ENCODE measurements around the gene DDOST. TPM values are rescaled to one million over a fixed set of nuclear protein-coding genes. Genes with fewer than 3 reads are reported as not detected.
"Not testable (repeated sequence)": the region's sequence is repeated elsewhere in the genome, so short reads cannot be mapped to it uniquely, and the experiment has no call there.

The DDOST gene
- total RNA-seq, 1 donor from 2014 or later, result 148 TPM

GRCh38 chr1:20610970-20611369 lies 50.2 kb downstream of the DDOST start:
- Histone ChIP-seq H3K27ac (no peak overlapping the region), H3K4me3 (no peak overlapping the region), H3K27me3 (ENCODE audit: low read depth) (peaks cover 3% of the 10 kb centered on the region), H3K4me1 (no peaks in the 10 kb centered on the region), H3K9me3 (no peaks in the 10 kb centered on the region), H3K36me3 (no peaks in the 10 kb centered on the region)
- DNase-seq, result no peak
- intact Hi-C loops (cut with DNase I), result no loop called here
- TF ChIP-seq CTCF (IDR thresholded peaks at IDR 0.05), result no peak
- no peak for ATAC-seq

DNA sequence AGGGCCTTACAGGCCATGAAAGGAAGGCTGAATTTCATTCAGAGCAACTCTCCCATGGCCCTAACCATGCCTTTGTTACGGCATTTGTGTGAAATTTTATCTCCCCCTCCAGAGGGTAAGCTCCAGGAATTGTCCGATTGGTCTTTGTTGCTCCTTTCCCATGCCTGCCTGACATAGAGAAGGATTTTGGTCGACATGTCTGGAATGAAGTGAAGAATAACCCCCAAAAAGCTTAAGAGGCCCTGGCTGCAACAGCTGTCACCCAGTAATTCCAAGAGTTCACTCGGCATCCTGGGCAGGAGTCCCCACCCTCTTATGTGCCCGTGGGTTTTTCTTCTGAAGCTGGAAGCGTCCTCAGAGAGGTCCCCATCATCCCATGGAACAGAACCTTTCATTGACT lies 51.6 kb downstream of the DDOST start:
- H3K4me3 ChIP-seq, result no peak overlapping the region
- DNase-seq, result no peak
- no peak overlapping the region for H3K27ac ChIP-seq
- H3K9me3 ChIP-seq, result no peaks in the 10 kb centered on the region
- H3K4me1 ChIP-seq, result no peaks in the 10 kb centered on the region
- no peak for ATAC-seq
- H3K36me3 ChIP-seq, result no peaks in the 10 kb centered on the region
- H3K27me3 ChIP-seq (ENCODE audit: low read depth), result peaks cover 3% of the 10 kb centered on the region
- no peak for TF ChIP-seq CTCF (IDR thresholded peaks at IDR 0.05)
- intact Hi-C loops (cut with DNase I), result no loop called here

GRCh38 chr1:20606801-20607570 lies 54.2 kb downstream of the DDOST start:
- H3K27me3 ChIP-seq (ENCODE audit: low read depth); H3K9me3 ChIP-seq; H3K36me3 ChIP-seq; intact Hi-C loops (cut with DNase I); DNase-seq; H3K4me1 ChIP-seq; H3K4me3 ChIP-seq; ATAC-seq; H3K27ac ChIP-seq: not testable (repeated sequence)

GRCh38 chr1:20604678-20605077 lies 56.5 kb downstream of the DDOST start:
- no peak for TF ChIP-seq CTCF (IDR thresholded peaks at IDR 0.05)
- peaks cover 3% of the 10 kb centered on the region for H3K27me3 ChIP-seq (ENCODE audit: low read depth)
- ATAC-seq (peak; percentile 59 to 72), DNase-seq (no peak)
- H3K4me1 ChIP-seq, result no peaks in the 10 kb centered on the region
- no peak overlapping the region for H3K27ac ChIP-seq
- H3K36me3 ChIP-seq, result no peaks in the 10 kb centered on the region
- H3K4me3 ChIP-seq, result no peak overlapping the region
- intact Hi-C loops (cut with DNase I), result no loop called here
- no peaks in the 10 kb centered on the region for H3K9me3 ChIP-seq

- H3K27me3 ChIP-seq (ENCODE audit: low read depth), result peaks cover 3% of the 10 kb centered on the region
- DNase-seq, result no peak
- no peak overlapping the region for H3K4me3 ChIP-seq
- no peak overlapping the region for H3K27ac ChIP-seq
- intact Hi-C loops (cut with DNase I), result no loop called here
- H3K9me3 ChIP-seq, result no peaks in the 10 kb centered on the region
- no peak for ATAC-seq
- no peak for TF ChIP-seq CTCF (IDR thresholded peaks at IDR 0.05)
- H3K36me3 ChIP-seq, result no peaks in the 10 kb centered on the region
- no peaks in the 10 kb centered on the region for H3K4me1 ChIP-seq
Measured at GRCh38 chr1:20603504-20604464, 57.4 kb downstream of the DDOST start.
